ENCODE measurements around the gene CHGA.

Gene CHGA

GRCh38 chr14:92922883-92923743 is at the start of gene CHGA:
TSS of gene CHGA (plus strand) at chr14:92923150. CDS start at chr14:92923360, 210 bp downstream.
- peak; percentile 24 for DNase-seq (ENCODE audit: low spot score)

DNA sequence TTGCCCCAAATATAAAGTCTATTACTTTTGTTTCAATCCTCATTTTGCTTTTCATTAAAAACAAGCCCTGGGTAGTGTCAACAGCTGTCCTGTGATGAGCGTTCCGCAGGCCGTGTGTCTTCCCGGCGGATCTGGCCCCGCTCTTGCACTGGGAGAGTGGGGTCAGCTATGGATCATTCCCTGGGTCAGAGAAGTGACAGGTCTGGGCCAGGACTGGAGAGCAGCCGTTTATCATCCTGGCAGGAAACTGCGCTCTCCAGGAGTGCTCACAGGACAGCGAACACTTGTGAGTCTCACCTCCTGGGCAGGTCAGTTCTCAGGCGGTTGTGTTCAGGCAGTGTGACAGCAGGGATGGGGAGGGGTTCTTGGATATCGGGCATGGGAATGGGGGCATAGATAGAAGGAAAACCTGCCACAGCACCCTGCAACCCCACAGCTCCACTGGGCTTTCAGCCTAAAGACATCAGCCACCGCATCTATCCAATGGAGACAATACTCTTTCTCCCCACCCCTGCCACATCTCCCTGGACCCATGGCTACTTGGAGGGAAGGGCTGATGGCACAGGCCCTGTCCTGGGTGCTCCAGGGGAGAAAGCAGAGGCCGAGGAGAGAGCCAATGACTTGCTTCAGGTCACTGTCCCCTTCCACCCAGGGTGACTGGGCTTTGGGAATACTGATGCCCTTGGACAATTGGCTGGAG is 47.8 kb upstream of the CHGA start:
- no peak for DNase-seq (ENCODE audit: low spot score)

DNA sequence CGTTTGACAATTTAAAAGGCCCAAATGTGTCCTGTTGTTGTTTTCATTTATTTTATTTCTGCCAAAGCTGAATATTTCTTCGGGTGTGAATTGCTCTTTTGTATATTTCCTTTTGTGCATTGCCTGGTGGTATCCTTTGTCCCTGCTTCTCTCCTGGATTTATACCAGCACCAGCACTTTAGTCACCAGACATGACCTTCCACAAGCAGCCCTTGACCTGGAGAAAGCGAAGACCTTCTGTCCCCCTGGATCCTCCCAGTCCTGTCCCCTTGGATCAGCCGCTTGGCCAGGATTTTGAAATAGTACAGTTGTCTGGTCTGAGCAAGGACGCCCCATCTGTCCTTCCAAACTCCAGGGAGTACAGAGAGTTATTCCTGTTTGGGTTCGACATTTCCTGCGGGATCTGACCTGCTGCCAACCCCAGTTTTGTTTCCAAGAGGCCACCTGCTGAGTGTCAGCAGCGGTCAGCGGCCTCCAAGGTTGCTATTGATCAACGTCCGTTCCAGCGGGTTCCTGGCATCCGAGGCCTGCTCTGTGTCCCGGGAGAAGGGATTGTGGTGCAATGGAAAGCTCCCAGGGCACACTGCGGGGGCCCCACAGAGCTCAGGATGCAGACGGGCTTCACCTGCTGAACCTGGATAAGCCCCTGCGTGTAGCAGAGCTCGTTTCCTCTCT is 45.1 kb upstream of the CHGA start:
- DNase-seq (ENCODE audit: low spot score) = no peak

- DNase-seq (ENCODE audit: low spot score) = no peak
Measured at GRCh38 chr14:92880351-92880750, 42.6 kb upstream of the CHGA start.

GRCh38 chr14:92880851-92881250 is 42.1 kb upstream of the CHGA start:
- peak; percentile 24 for DNase-seq (ENCODE audit: low spot score)

- no peak for DNase-seq (ENCODE audit: low spot score)
Measured at GRCh38 chr14:92883066-92883465, 39.9 kb upstream of the CHGA start.

- DNase-seq (ENCODE audit: low spot score) = no peak
Measured at GRCh38 chr14:92884410-92884809, 38.5 kb upstream of the CHGA start.

- DNase-seq (ENCODE audit: low spot score) = no peak
Measured at GRCh38 chr14:92885279-92886061, 37.5 kb upstream of the CHGA start.

GRCh38 chr14:92886337-92886736 is 36.6 kb upstream of the CHGA start:
- DNase-seq (ENCODE audit: low spot score) = no peak

GRCh38 chr14:92887157-92887556 is 35.8 kb upstream of the CHGA start:
- no peak for DNase-seq (ENCODE audit: low spot score)

GRCh38 chr14:92888896-92889295 is 34.1 kb upstream of the CHGA start:
- DNase-seq (ENCODE audit: low spot score) = no peak

DNA sequence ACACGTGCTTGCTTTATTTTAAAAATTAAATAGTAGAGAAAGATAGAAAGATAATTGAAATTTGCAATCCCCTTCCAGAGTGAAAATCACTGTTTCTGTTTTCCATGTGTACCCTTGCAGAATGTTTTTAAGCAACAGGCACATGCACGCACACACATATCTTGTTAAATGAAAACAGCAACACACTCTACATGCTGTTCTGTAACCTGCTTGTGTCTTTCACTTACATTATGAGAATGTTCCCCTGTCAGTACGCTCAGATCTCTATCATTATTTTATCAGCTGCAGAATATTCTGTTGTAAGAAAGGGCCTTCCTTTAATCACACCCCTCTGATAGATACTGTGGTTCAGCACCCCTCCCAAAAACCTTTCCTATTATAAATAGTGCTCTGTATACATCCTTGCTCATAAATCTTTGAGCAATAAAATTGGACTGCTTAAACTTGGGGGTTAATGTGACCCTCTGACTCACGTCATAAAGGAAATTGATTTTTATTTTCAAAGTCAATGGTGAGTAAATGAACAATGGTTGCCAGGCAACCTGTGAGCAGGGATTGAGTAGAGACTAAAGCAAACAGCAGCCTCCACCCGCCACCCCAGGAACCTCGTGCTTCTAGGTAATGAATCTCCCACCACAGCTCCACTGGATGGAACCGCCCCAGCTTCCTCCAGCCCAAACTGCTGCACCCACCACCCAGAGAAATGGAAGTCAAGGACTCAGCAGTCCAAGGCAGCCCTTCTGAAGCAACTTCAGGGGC is 31.9 kb upstream of the CHGA start:
- DNase-seq (ENCODE audit: low spot score) = no peak

DNA sequence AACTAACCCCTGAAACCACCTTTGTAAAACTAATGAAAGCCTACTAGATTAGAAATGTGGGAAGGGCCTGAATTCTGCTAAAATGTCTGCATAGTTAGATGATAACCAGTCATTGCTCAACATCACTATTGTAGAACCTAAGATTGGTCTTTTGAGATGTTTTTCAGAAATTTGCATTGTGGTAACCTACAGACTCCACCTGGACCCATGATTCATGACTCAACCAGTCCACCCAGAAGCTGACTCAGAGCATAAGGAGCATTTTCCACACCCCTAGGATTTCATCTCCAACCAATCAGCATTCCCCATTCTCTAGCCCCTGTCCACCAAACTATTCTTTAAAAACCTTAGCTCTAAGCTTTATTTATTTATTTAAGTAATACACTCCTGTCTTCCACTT is 30.4 kb upstream of the CHGA start:
- no peak for DNase-seq (ENCODE audit: low spot score)

DNA sequence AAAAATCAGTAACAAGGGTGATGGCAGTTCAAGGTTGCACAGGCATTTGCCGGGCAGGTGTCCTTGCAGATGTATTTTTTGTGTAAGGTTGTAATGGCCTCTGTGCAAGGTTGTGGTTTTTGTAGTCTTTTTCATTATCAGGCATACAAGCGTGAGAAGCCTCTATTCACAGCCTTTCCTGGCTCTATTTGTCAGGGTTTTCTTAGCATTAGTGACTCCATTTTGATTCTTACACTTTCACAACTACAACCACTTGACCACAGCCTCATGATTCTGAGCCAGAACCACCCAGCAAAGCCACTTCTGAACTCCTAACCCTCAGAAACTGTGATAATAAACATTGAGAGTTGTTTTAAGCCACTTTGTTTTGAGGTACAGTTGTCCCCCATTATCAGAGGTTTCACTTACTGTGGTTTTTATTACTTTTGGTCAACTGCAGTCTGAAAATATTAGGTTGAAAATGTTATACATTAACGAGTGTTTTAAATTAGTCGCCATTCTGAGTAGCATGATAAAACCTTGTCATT is 27.5 kb upstream of the CHGA start:
- no peak for DNase-seq (ENCODE audit: low spot score)

DNA sequence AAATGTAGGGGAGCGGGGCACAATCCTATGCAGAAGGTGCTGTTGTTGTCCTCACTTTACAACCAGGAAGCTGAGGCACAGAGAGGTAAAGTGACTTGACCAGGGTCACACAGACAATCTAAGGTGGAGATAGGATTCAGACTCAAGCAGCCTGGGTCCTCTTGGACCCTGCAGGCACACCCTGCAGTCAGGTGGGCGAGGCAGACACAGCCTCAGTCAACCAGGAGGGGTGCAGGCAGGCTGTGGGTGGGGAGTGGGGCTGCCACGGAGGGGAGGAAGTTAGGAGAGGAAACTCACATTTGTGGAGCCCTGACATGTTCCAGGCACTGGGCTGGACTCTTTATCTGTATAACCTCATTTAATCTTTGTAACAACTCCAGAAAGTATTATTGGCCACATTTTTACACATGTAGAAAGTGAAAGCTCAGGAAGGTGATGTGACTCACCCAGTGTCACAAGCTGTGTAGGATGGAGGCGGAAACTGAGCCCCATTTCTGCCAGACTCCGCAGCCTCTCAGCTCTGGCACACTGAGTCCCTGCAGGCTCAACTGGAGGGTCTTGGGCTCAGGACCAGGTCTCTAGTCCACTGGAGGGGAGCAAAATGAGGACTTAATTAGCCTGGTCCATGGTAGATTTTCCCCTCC is 24.9 kb upstream of the CHGA start:
- DNase-seq (ENCODE audit: low spot score) = no peak

GRCh38 chr14:92898566-92899131 is 24.3 kb upstream of the CHGA start:
- no peak for DNase-seq (ENCODE audit: low spot score)

DNA sequence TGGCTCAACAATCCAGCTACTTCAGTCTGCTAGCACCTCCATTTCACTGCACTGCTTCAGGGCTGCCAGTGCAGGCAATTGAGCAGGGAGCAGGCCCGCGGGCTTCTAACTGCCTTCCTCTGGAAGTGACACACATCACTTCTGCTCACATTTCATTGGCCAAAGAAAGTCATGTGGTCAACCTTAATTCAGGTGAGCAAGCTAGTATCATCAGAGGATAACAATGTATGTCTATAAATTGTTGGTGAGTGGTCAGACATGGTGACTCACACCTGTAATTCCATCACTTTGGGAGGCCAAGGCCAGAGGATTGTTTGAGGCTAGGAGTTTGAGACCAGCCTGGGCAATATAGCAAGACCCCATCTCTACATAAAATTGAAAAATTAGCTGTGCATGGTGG is 22.3 kb upstream of the CHGA start:
- DNase-seq (ENCODE audit: low spot score) = peak; percentile 36

- DNase-seq (ENCODE audit: low spot score) = no peak
Measured at GRCh38 chr14:92902191-92902590, 20.8 kb upstream of the CHGA start.

DNA sequence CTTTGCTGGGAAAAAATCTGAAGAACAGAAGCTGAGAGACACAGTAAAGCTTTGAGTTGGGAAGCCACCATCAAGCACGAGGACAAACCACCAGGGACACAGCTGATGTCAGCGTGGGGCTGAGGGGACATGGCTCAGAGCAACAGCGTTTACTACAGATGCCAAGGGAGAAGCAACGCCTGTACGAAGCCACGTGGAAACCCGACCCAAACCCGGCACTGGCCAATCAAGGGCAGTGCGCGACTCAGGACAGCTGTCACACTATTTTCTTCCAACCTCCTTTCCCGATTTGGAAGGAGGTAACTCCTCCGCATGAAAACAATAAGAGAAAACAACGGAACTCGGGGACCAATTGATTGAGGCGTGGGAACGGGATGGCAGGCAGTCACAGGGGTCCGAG is 20.2 kb upstream of the CHGA start:
- no peak for DNase-seq (ENCODE audit: low spot score)

GRCh38 chr14:92903359-92903758 is 19.6 kb upstream of the CHGA start:
- no peak for DNase-seq (ENCODE audit: low spot score)

Data from SW480 (cell line).